ENCODE data around the gene BRAF. TPM values are rescaled to one million over a fixed set of nuclear protein-coding genes. Genes with fewer than 3 reads are reported as not detected.
A peak's percentile ranks its signal among the peaks of the same experiment; 100 is the strongest.
"Not testable (repeated sequence)": the region's sequence is repeated elsewhere in the genome, so short reads cannot be mapped to it uniquely, and the experiment has no call there.

Gene BRAF
- polyA plus RNA-seq, 10 donors: 8.5 to 15.3 (median 11.8) TPM

- no peak for DNase-seq
Measured at GRCh38 chr7:140683657-140684056, 241.1 kb downstream of the BRAF start.

GRCh38 chr7:140681766-140682165, 243.0 kb downstream of the BRAF start:
- DNase-seq: no peak

GRCh38 chr7:140680886-140681285, 243.8 kb downstream of the BRAF start:
- no peak for DNase-seq

GRCh38 chr7:140679186-140679585, 245.5 kb downstream of the BRAF start:
- no peak for DNase-seq

GRCh38 chr7:140678816-140679130, 246.0 kb downstream of the BRAF start:
- no peak for DNase-seq

GRCh38 chr7:140678081-140678815, 246.5 kb downstream of the BRAF start:
- no peak for DNase-seq

- DNase-seq: no peak
Measured at GRCh38 chr7:140677496-140677895, 247.2 kb downstream of the BRAF start.

GRCh38 chr7:140676956-140677355, 247.8 kb downstream of the BRAF start:
- DNase-seq: not testable (repeated sequence)

- no peak for DNase-seq
Measured at GRCh38 chr7:140676306-140676705, 248.4 kb downstream of the BRAF start.

- DNase-seq: no peak
Measured at GRCh38 chr7:140675726-140676125, 249.0 kb downstream of the BRAF start.

- DNase-seq: peak in 1 of 3 donors; percentile 63
Measured at GRCh38 chr7:140674899-140675701, 249.6 kb downstream of the BRAF start.

- no peak for DNase-seq
Measured at GRCh38 chr7:140674356-140674800, 250.4 kb downstream of the BRAF start.

GRCh38 chr7:140673774-140674155, 251.0 kb downstream of the BRAF start:
- DNase-seq: peak in 1 of 3 donors; percentile 34

GRCh38 chr7:140673063-140673773, 251.5 kb downstream of the BRAF start:
- DNase-seq: peak in 1 of 3 donors; percentile 79

GRCh38 chr7:140672382-140673062, 252.2 kb downstream of the BRAF start, which contains the start of gene ADCK2:
Gene ADCK2, plus strand, starts transcription at chr7:140672945. Its CDS starts 386 bp downstream, at chr7:140673331.
- peak in 2 of 3 donors; percentile 54 to 74 for DNase-seq

- no peak for DNase-seq
Measured at GRCh38 chr7:140671966-140672365, 252.8 kb downstream of the BRAF start.

- no peak for DNase-seq
Measured at GRCh38 chr7:140670343-140670935, 254.3 kb downstream of the BRAF start.

GRCh38 chr7:140669862-140670261, 254.9 kb downstream of the BRAF start:
- DNase-seq: not testable (repeated sequence)

- DNase-seq: no peak
Measured at GRCh38 chr7:140669352-140669751, 255.4 kb downstream of the BRAF start.
